ENCODE results near the gene ARL2.

GRCh38 chr11:64996327-64996709 lies 17.6 kb upstream of the ARL2 start:
- no peak for TF ChIP-seq CTCF (IDR thresholded peaks at IDR 0.05; ENCODE audit: low read depth, low read length, poor library complexity, severe bottlenecking)
- TF ChIP-seq EZH2phosphoT487 (IDR thresholded peaks at IDR 0.05; ENCODE audit: borderline replicate concordance, low read length) = no peak
